ENCODE data around the gene PRR35.

Gene PRR35

DNA sequence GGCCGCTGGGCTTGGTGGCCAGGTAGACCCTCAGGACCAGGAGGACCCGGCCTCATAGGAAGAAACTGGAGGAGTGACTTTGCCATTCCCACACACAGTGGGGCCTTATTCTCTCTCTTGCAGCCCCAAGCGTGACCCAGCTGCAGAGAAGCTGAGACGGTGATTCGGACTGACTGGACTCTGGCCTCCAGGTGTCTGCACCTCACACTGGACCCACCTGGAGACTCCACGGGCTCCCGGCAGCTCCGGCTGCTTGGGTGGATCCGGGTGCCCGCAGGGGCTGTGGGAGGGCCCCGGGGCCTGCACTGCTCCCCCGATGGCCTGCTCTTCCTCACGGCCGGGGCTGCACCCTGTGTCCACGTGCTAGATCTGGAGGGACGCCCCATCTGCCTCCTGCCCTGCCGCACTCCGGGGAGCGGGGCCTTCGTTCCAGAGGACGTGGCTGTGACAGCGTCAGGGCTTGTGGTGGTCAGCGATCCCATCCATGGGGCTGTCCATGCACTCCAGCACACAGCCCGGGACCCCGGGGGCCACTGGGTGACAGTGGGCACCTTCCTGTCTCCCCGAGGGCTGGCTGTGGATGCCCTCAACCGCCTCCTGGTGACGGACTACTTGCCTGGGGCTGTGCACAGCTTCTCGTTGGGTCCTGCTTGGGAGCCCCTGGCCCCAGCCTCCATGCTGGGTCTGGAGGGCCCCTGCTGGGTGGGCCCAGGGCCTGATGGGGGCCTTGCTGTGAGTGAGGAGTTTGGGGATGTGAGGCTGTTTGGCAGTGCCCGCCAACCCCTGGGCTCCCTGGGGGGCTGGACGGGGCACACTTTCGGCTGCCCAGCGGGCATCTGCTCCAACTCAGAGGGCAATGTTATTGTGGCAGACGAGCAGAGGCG is 7.4 kb downstream of the PRR35 start:
- H3K4me3 ChIP-seq (ENCODE audit: low read length): no peak overlapping the region
- DNase-seq (ENCODE audit: low read depth): no peak
- TF ChIP-seq, protein P1, sequence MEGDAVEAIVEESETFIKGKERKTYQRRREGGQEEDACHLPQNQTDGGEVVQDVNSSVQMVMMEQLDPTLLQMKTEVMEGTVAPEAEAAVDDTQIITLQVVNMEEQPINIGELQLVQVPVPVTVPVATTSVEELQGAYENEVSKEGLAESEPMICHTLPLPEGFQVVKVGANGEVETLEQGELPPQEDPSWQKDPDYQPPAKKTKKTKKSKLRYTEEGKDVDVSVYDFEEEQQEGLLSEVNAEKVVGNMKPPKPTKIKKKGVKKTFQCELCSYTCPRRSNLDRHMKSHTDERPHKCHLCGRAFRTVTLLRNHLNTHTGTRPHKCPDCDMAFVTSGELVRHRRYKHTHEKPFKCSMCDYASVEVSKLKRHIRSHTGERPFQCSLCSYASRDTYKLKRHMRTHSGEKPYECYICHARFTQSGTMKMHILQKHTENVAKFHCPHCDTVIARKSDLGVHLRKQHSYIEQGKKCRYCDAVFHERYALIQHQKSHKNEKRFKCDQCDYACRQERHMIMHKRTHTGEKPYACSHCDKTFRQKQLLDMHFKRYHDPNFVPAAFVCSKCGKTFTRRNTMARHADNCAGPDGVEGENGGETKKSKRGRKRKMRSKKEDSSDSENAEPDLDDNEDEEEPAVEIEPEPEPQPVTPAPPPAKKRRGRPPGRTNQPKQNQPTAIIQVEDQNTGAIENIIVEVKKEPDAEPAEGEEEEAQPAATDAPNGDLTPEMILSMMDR (conservative IDR thresholded peaks at IDR 0.05; ENCODE audit: low read length): no peak

GRCh38 chr16:568401-569258 is 8.4 kb downstream of the PRR35 start:
- DNase-seq (ENCODE audit: low read depth): no peak
- TF ChIP-seq, protein P1 (conservative IDR thresholded peaks at IDR 0.05; ENCODE audit: low read length): no peak
- H3K4me3 ChIP-seq (ENCODE audit: low read length): no peak overlapping the region

- peak; percentile 63 for DNase-seq (ENCODE audit: low read depth)
- peak within 1 kb of the TSS; percentile 81 for H3K4me3 ChIP-seq (ENCODE audit: low read length)
- TF ChIP-seq, protein P1 (conservative IDR thresholded peaks at IDR 0.05; ENCODE audit: low read length): no peak
Measured at GRCh38 chr16:569445-570254, 9.5 kb downstream of the PRR35 start, which contains the start of gene PIGQ. Gene PIGQ, plus strand, starts transcription at chr16:569968. Its CDS starts 4,107 bp downstream, at chr16:574075.

DNA sequence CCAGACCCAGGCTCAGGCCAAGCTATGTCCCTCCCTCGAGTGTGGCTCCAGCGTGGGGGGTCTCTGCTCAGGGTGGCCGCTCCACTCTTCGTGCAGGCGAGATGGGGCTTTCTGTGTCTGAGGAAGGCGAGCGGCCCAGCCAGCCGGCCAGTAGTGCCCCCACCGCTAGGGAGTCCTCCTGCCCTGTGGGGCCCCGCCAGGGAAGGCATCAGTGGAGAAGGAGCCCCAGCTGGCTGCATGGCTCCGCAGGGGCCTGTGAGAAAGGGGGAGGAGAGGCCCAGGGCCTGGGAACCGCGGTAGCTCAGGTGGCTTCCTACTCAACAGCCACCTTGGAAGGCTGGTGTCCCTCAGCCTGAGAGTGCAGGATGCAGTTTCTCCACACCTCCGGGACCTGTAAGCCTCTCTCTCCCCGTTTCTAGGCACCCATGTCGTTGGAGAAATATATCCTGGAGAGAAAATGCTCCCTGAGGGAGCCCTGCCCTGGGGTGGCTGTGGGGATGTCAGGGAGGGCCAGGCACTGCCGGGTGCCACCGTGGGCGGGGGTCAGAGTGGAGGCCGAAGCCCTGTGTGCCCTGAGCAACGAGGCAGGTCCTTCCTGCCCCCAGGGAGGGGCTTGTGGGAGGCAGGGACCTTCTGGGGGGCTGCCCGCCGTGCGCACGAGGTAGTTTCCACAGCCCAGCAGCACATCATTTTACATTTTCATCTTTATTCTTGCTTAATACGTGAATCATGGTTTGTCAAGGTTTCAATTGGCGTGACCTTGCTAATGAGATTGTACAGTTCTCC is 12.9 kb downstream of the PRR35 start:
- H3K4me3 ChIP-seq (ENCODE audit: low read length): no peak overlapping the region
- no peak for DNase-seq (ENCODE audit: low read depth)
- TF ChIP-seq, protein P1 (conservative IDR thresholded peaks at IDR 0.05; ENCODE audit: low read length): no peak

DNA sequence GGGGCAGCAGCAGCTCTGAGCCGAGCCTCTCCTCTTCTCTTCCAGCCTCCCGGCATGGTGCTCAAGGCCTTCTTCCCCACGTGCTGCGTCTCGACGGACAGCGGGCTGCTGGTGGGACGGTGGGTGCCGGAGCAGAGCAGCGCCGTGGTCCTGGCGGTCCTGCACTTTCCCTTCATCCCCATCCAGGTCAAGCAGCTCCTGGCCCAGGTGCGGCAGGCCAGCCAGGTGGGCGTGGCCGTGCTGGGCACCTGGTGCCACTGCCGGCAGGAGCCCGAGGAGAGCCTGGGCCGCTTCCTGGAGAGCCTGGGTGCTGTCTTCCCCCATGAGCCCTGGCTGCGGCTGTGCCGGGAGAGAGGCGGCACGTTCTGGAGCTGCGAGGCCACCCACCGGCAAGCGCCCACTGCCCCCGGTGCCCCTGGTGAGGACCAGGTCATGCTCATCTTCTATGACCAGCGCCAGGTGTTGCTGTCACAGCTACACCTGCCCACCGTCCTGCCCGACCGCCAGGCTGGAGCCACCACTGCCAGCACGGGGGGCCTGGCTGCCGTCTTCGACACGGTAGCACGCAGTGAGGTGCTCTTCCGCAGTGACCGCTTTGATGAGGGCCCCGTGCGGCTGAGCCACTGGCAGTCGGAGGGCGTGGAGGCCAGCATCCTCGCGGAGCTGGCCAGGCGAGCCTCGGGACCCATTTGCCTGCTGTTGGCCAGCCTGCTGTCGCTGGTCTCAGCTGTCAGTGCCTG is 14.0 kb downstream of the PRR35 start:
- DNase-seq (ENCODE audit: low read depth): no peak
- TF ChIP-seq, protein P1 (conservative IDR thresholded peaks at IDR 0.05; ENCODE audit: low read length): no peak

More for the DNA sequence above, 14.0 kb downstream of the PRR35 start:
- no peak overlapping the region for H3K4me3 ChIP-seq (ENCODE audit: low read length)
